Neural progenitor cell (in vitro differentiated cells): Measurements from ENCODE around the gene PLXNA4.

Experiments
- CTCF ChIP-seq: fragments of 200-600 bp; sonication (generic); IDR thresholded peaks from 2 replicates; pipeline ENCODE4 v1.5.1; 2017; ENCODE audit warnings: antibody characterized with exemption, mild to moderate bottlenecking
- EZH2 ChIP-seq: fragments of 200-600 bp; sonication (generic); IDR thresholded peaks from 2 replicates; pipeline ENCODE4 v1.6.1; 2017; ENCODE audit warnings: antibody characterized with exemption, mild to moderate bottlenecking, moderate library complexity
- EZH2phosphoT487 ChIP-seq: fragments of 200-600 bp; sonication (generic); IDR thresholded peaks from 2 replicates; pipeline ENCODE4 v1.6.1; 2017; ENCODE audit warnings: antibody characterized with exemption

GRCh38 chr7:132532281-132532680 lies 44.0 kb downstream of the PLXNA4 start:
- TF ChIP-seq CTCF (no peak), EZH2 (no peak), EZH2phosphoT487 (no peak)
